WTC11 (cell line): ENCODE data around the gene DMD. TPM values are rescaled to one million over a fixed set of nuclear protein-coding genes. Genes with fewer than 3 reads are reported as not detected.

Source experiments
- microRNA-seq: library from miRNA; unstranded; fragments of <30 nt; microRNA quantifications from one replicate; pipeline ENCODE4 v1.2.0, GENCODE V29; 2022; ENCODE audit warnings: borderline number of aligned reads
- total RNA-seq: library from RNA; stranded (reverse); gene quantifications from 3 replicates; pipeline ENCODE4 v1.2.3, GENCODE V29; 2021

DMD gene
- total RNA-seq, 1 experiment from 2014 or later: 9.1 TPM

Small RNAs within 50 kb of the gene (microRNA-seq; reads per million reads assigned to microRNA genes)
- gene MIR3915 (not detected), gene MIR548F5 (not detected)
